GM19372 (cell line): Measurements from ENCODE around the gene HOXB2.

ENCODE experiments used
- ATAC-seq: cut with Tn5 transposase; IDR thresholded peaks from one replicate; pipeline ENCODE4 v1.9.1; 2021; ENCODE audit warnings: mild to moderate bottlenecking, low read depth, moderate library complexity; ENCODE audit not compliant: unreplicated experiment

The HOXB2 gene

GRCh38 chr17:48579760-48580554, 35.0 kb upstream of the HOXB2 start:
- no peak for ATAC-seq

- no peak for ATAC-seq
Observed at GRCh38 chr17:48579471-48579759, 34.5 kb upstream of the HOXB2 start.

GRCh38 chr17:48578616-48579470, 33.9 kb upstream of the HOXB2 start:
- ATAC-seq, result no peak

DNA sequence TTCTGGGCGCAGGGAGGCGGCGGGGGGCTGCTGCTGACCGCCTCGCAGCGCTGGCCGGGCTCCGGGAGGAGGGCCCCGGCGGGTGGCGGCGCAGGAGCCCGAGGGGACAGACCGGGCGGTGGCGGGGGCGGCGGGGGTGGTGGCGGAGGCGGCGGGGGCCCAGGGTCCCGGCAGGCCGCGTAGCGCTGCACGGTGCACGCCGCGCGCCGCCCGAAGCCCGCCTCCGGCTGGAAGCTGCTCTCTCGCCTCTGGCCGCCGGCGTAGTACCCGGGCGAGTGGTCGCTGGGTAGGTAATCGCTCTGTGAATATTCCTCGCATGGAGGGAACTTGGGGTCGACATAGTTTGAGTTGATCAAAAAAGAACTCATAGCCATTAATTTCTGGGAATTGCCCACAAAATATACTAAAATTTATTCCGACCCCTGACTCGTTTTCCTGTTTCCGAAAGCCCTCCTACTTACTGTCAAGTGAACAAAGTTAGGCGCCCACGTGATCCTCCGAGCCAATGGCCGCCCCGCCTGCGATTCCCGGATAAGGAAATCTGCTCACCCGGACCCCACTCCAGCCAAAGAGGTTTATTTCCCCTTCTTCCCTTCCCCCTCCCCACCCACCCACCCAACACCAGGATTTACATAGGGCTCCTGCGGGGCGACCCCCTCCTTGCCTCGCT, 33.2 kb upstream of the HOXB2 start, which contains the start of gene HOXB4:
HOXB4 (minus strand) TSS at position 405 of the 670 bp plus-strand sequence; CDS start at position 374, 31 bp downstream.
- no peak for ATAC-seq

DNA sequence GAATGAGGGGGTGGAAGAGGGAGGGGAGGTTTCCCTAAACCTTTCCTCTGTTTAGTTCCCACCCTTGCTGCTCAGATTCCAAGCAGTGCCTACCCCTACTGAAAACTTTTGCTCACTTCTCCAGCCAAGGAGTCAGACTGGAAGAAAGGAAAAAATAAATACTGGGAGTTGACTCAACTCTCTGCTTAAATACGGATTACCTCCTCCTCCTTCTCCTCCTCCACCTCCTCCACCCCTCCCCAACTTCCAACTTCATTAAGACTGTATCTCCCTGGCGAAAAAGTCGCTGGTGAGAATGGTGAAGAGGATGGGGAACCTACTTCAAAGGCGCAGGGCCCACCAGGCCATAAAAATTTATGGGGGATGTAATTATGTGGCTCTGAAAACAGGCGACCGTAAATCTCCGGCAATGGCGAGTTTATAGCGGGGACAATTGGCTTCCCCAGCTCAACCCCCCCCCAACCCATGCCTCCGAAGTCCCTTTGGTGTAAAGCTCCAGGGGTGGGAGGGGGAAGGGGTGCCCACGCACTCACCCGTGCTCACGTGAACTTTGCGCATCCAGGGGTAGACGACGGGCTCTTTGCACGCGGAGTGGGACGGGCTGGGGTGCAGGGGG, 32.5 kb upstream of the HOXB2 start:
- ATAC-seq, result no peak

DNA sequence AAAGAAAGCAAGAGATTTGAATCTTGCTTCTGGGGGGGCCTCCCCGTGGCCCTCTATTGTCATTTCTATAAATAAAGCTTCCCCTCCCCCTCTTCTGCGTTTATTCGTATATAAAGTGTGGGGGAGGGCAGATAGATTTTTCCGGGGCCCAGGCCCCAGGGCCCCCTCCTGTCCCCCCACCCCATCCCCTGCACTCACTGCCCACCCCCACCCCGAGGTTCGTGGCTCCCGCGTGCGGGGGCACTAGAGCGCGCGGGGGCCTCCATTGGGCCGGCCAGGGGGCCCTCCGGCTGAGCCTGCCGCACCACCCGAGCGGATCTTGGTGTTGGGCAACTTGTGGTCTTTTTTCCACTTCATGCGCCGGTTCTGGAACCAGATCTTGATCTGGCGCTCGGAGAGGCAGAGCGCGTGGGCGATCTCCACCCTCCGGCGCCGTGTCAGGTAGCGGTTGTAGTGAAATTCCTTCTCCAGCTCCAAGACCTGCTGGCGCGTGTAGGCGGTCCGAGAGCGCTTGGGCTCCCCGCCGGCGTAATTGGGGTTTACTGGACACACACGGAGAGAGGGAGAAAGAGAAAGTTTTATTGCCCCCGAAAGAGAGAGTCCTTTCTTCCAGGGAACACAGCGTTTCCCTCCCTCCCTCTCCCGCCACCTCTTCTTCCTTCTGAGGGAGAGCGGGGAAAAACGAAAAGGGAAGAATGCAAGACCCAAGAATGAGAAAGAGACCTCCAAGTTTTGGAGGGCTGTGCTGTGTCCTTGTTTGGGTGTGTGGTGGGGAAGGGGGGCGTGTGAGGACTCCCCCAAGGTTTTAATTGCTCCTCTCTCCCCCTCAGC, 31.8 kb upstream of the HOXB2 start:
- ATAC-seq, result no peak

DNA sequence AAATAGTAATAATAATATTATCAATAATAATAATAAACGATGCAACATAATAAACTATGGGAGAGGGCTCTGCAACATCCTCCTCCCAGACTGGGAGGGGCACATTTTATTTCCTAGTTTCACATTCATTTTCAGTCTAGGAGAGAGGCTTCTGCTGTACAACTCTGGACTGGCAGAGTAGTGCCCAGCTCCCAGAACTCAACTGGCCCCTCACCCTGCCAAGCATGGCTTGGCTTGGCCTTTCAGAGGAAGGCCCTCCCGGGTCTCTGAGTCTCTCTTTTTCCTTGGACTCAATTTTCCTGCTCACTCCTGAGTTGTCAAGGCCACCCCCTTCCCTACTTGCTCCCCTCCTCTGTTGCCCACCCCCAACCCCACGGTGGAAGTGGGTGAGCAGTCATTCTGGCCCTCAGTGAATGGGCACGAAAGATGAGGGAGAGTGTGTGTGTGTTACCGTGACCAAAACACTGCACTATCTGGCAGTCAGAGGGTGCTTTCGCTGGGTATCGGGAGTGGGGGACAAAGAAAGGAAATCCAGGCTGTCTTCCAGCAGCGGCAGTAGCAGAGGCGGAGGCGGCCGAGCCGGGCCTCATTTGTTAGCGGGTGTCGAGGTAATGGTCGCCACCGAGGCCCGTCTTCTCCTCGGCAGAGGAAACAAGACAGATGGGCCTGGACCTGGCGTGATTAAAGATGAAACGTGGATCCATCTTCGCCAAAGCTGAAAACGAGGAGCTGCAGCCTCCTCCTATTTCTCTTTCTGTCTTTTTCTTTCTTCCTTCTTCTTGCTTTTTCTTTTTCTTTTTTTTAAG, 31.0 kb upstream of the HOXB2 start:
- no peak for ATAC-seq

DNA sequence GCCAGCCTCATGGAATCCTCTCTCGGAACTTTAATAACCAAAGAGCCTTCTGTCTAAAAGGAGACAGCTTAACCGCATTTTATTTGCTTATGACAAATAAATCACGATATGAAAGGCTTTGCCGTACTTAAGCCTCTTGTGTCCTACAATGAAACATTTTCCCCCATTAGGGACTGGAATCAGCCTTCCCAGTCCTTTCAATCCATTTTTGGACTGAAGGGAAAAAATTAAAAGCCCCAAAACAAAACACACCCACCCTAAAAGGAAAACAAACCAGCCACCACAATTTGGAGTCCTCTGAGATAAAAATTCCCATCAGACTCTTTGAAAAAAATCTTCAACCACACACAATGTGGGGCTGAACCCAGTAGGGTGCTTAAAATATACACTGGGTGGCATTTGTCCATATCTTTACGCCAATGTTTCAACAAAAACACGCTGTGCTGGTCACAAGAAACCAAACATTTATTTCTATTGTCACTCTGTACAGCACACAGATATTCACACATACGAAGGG, 30.2 kb upstream of the HOXB2 start:
- no peak for ATAC-seq

DNA sequence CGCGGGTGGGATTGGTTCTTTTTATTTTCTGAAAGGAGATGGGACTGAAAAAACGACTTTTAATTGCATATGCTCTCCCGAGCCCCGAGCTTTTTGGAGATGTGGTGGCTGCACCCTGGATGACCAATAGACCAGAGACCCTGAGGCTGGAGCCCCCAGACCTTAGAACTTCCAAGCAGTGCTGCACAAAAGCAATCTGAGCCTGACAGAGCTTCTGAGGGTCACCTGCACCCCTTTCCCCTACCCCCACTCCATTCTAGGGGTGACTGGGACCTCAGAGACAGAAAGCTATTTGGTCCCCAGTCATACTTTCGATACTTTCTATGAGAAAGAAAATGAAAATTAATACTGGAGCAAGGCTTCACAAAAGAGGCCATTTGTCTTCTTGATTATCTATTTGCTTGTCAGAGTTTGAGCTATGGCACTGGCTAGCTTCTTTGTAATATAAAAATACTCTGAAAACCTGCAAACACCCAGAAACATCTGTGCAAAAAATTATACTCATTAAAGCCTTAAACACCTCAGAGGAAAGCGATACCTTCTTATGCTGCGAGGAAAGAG, 29.7 kb upstream of the HOXB2 start:
- no peak for ATAC-seq

DNA sequence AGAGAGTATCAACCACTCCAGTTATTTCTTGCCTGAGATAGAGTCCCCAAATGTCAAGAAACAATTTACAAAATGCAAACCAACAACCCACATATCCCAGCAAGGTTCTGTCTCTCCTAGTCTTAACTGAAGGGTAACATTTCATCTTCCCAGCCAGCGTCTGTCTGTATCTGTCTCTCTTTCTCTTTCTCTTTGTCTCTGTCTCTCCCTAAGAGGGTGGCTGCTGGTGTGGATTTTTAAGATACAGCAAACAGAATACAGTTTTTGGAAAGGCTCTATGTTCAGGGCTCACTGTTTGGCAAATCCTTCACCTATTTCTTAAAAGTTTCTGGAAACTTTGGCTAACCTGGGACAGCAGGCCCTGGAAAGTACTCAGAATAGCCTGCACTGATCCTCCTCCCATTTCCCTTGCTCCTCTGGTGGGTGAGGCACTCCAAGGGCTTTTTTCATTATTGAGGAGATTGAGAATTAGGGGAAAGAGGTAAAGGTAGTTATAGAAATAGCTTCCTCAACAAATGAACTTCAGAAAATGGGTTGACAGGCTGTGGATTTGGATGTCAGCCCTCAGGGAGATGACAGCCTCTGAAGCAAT, 27.0 kb upstream of the HOXB2 start:
- no peak for ATAC-seq

GRCh38 chr17:48571024-48571818, 26.3 kb upstream of the HOXB2 start:
- no peak for ATAC-seq

DNA sequence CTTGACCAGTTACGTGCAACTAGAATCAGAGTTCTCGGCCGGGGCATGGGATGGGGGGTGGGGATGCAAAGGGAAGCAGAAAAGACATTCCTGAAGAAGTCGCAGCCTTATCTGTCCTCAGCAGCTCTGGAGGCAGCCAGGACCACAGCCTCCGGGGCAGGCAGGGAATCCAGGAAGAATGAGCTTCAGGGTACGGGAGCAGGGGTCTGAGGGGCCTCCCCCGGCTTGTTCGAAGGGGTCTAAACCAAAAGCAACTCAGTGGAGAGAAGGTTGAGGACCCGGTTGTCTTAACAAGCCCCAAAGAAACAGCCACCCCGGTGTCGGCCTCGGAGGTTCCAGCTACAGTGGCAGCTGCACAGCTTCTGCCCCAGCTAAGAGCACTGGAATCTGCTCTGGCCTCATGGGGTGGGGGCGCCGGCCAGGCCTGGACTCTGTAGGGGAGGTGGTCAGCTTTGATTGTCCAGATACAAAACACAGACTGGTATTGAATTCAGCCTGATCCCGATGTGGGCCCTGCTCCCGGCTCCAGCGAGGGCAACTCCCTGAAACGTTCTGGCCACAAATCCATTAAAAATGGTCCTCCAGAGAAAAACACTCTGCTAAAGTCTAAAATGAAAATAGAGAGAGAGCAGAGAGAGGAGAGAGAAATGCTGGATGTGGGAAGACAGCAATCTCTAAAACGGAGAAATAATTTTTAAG, 25.6 kb upstream of the HOXB2 start:
- no peak for ATAC-seq

DNA sequence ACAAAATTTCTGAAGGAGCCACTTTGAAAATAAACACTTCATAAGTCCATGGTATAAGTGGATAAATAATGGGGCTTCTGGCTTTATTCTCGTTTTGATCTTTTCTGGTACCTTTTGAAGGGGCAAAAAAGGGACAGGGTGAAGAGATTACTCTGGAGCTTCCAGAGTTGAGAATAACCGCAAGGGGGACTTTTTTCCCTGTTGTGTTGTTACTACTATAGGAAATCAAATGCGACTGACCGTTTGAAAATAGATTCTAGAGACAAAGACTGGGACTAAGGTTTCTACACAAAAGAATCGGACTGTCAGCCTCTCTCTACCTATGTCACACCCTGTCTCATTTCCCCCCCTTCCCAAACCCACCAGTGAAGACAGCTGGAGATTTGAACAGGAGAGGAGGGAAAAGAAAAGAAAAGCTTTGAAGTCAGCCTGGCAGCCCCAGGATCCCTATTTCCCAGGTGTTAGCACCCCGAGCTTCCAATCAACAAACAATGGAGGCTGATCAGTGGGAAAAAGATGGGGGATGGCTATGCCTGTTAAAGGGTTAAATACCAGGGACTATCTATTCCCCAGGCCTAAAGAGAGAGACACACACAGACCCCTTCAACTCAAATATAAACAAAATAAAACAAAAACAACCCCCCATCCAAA, 24.9 kb upstream of the HOXB2 start:
- no peak for ATAC-seq

DNA sequence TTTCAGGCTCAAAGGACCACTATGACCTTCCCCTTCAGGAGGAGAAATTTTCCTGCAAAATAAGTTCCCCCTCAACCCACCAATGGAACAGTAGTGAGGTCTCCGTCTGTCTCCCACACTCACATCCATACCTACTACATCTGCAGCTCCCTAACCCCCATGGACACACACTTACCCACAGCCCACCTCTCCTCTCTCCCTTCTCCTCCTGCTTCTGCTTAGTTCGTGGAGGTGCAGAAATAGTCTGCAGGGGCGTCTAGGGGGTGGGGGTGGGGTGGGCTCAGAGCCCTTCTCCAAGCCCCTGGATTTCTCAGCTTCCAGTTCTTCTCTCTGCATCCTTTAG, 24.3 kb upstream of the HOXB2 start:
- ATAC-seq, result no peak

DNA sequence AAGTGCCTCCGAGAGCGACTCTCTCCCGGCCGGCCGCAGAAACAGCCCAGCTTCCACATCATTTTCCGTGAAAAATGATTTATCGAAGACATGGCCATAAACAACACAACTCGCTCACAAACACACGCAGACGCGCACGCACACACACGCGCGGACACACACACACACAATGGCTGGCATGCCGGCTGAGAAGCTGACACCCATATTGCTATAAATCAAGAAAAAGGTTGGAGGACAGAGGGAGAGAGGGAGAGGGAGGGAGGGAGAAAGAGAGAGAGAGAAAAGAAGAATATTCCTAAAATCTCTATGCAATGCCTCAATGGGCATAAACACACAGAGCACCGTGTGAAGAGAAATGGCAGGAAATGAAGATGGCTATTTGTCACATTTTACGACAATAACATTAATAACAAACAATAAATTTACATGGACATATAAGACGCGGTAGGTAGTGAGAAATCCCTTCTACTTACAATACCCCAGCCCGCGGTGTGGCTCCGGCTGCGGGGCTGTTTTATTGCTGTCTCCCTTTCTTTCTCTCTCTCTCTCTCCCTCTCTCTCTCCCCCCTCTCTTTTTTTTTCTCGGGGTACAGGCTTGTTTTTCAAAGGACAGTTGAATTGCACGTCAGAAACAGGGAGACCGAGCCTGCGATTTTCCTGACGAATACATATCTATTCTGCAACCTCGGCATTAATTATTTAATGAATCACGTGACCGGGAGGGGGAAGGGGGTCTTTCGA, 23.8 kb upstream of the HOXB2 start:
- no peak for ATAC-seq
